ENCODE results near the gene ENHO. TPM values are rescaled to one million over a fixed set of nuclear protein-coding genes. Genes with fewer than 3 reads are reported as not detected.

ENHO gene
- 10.4 and 18.0 TPM in 2 replicates for total RNA-seq (2014; rRNA removed; shearing (Covaris generic))

GRCh38 chr9:34522971-34523797 is at the start of gene ENHO:
TSS of gene ENHO (minus strand) at chr9:34522990. CDS start at chr9:34521695, 1,295 bp downstream.
- in situ Hi-C loops (cut with HindIII; ENCODE audit: low sequenced_read_pairs): no loop called here
- peak; percentile 94 for DNase-seq (ENCODE audit: low spot score)

GRCh38 chr9:34572092-34572491 is 49.3 kb upstream of the ENHO start:
- in situ Hi-C loops (cut with HindIII; ENCODE audit: low sequenced_read_pairs): loop anchor here (10.0 kb wide), 1 partner anchor 57 kb away; no protein-coding TSS in a partner anchor
- DNase-seq (ENCODE audit: low spot score): no peak

GRCh38 chr9:34571481-34571810 is 48.7 kb upstream of the ENHO start:
- DNase-seq (ENCODE audit: low spot score): no peak
- in situ Hi-C loops (cut with HindIII; ENCODE audit: low sequenced_read_pairs): loop anchor here (10.0 kb wide), 1 partner anchor 57 kb away; no protein-coding TSS in a partner anchor

GRCh38 chr9:34570809-34571480 is 48.2 kb upstream of the ENHO start:
- peak; percentile 96 for DNase-seq (ENCODE audit: low spot score)
- in situ Hi-C loops (cut with HindIII; ENCODE audit: low sequenced_read_pairs): loop anchor here (10.0 kb wide), 1 partner anchor 56 kb away; no protein-coding TSS in a partner anchor

- DNase-seq (ENCODE audit: low spot score): peak; percentile 69
- in situ Hi-C loops (cut with HindIII; ENCODE audit: low sequenced_read_pairs): loop anchor here (10.0 kb wide), 1 partner anchor 56 kb away; no protein-coding TSS in a partner anchor
These were observed 47.6 kb upstream of the ENHO start for GRCh38 chr9:34570376-34570775.

- in situ Hi-C loops (cut with HindIII; ENCODE audit: low sequenced_read_pairs): no loop called here
- no peak for DNase-seq (ENCODE audit: low spot score)
These were observed 46.0 kb upstream of the ENHO start for GRCh38 chr9:34568774-34569173.

GRCh38 chr9:34568133-34568532 is 45.3 kb upstream of the ENHO start:
- DNase-seq (ENCODE audit: low spot score): no peak
- in situ Hi-C loops (cut with HindIII; ENCODE audit: low sequenced_read_pairs): no loop called here

GRCh38 chr9:34566972-34567371 is 44.2 kb upstream of the ENHO start:
- DNase-seq (ENCODE audit: low spot score): peak; percentile 78
- in situ Hi-C loops (cut with HindIII; ENCODE audit: low sequenced_read_pairs): no loop called here

GRCh38 chr9:34566322-34566721 is 43.5 kb upstream of the ENHO start:
- in situ Hi-C loops (cut with HindIII; ENCODE audit: low sequenced_read_pairs): no loop called here

GRCh38 chr9:34565856-34566255 is 43.1 kb upstream of the ENHO start:
- DNase-seq (ENCODE audit: low spot score): no peak

More at GRCh38 chr9:34566322-34566721, 43.5 kb upstream of the ENHO start:
- no peak for DNase-seq (ENCODE audit: low spot score)

GRCh38 chr9:34564617-34565016 is 41.8 kb upstream of the ENHO start:
- DNase-seq (ENCODE audit: low spot score): no peak
- in situ Hi-C loops (cut with HindIII; ENCODE audit: low sequenced_read_pairs): no loop called here

More at GRCh38 chr9:34565856-34566255, 43.1 kb upstream of the ENHO start:
- in situ Hi-C loops (cut with HindIII; ENCODE audit: low sequenced_read_pairs): no loop called here

GRCh38 chr9:34563262-34563661 is 40.5 kb upstream of the ENHO start:
- in situ Hi-C loops (cut with HindIII; ENCODE audit: low sequenced_read_pairs): no loop called here
- DNase-seq (ENCODE audit: low spot score): no peak

- in situ Hi-C loops (cut with HindIII; ENCODE audit: low sequenced_read_pairs): no loop called here
- DNase-seq (ENCODE audit: low spot score): no peak
These were observed 39.5 kb upstream of the ENHO start for GRCh38 chr9:34562135-34562745.

GRCh38 chr9:34560599-34561214 is 37.9 kb upstream of the ENHO start:
- no peak for DNase-seq (ENCODE audit: low spot score)
- in situ Hi-C loops (cut with HindIII; ENCODE audit: low sequenced_read_pairs): no loop called here

GRCh38 chr9:34559624-34560455 is 37.0 kb upstream of the ENHO start:
- in situ Hi-C loops (cut with HindIII; ENCODE audit: low sequenced_read_pairs): no loop called here
- no peak for DNase-seq (ENCODE audit: low spot score)

GRCh38 chr9:34558919-34559623 is 36.3 kb upstream of the ENHO start:
- peak; percentile 63 for DNase-seq (ENCODE audit: low spot score)
- in situ Hi-C loops (cut with HindIII; ENCODE audit: low sequenced_read_pairs): no loop called here

GRCh38 chr9:34558364-34558763 is 35.6 kb upstream of the ENHO start:
- no peak for DNase-seq (ENCODE audit: low spot score)

More at GRCh38 chr9:34558364-34558763, 35.6 kb upstream of the ENHO start:
- in situ Hi-C loops (cut with HindIII; ENCODE audit: low sequenced_read_pairs): no loop called here

All from G401 (cell line).